Measurements from ENCODE around the gene TMCC1.
A peak's percentile ranks its signal among the peaks of the same experiment; 100 is the strongest.
"Not testable (repeated sequence)": the region's sequence is repeated elsewhere in the genome, so short reads cannot be mapped to it uniquely, and the experiment has no call there.

TMCC1 gene

GRCh38 chr3:129892486-129892856 is 1.0 kb downstream of the TMCC1 start:
- peak; percentile 32 for DNase-seq

- no peak for DNase-seq
Observed at GRCh38 chr3:129890891-129891290, 2.6 kb downstream of the TMCC1 start.

DNA sequence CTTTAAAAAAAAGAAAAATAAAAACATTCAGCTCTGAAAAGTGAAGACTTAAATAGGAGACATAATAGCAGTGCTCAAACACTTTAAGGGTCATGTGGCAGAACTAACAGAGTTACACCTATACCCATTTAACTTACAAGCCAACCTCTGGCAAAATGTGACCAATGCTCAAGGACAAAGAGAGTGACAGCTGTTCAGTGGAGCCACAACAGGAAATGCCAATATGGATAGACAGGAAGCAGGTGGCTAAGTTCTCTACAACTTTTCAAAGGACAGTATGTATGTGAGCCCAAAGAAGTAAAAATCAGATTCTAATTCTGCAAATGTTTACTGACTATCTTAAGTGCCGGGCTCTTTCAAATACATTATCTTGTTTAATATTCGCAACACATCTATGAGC is 3.4 kb downstream of the TMCC1 start:
- DNase-seq = no peak

DNA sequence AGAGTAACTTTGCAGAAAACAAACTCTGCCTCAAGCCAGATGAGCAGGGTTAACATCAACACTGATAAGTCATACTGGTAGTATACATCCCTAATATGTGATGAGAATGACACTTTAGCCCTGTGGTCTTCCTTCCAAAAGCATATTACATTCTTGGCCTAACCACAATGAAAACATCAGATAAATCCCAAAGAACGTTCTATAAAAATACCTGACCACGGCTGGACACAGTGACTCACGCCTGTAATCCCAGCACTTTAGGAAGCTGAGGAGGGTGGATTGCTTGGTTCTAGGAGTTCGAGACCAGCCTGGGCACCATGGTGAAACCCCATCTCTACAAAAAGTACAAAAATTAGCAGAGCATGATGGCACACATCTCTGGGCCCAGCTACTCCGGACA is 4.7 kb downstream of the TMCC1 start:
- no peak for DNase-seq

GRCh38 chr3:129881261-129881660 is 12.2 kb downstream of the TMCC1 start:
- no peak for DNase-seq

DNA sequence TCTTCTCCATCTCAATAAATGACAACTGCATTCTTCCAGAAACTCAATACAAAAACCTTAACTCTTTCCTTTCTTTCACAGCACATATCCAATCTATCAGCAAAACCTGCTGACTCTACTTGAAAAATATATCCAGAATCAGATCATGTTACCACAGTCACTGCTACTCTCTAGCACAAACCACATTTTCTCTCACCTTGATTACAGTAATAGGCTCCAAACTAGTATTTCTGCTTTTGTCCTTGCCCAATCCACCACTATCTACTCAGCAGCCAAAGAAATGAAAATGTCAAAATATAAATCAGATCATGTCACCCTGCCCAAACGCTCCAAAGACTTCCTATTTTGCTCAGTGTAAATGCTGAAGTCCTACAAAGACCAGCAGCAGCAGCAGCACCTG is 15.2 kb downstream of the TMCC1 start:
- no peak for DNase-seq

DNA sequence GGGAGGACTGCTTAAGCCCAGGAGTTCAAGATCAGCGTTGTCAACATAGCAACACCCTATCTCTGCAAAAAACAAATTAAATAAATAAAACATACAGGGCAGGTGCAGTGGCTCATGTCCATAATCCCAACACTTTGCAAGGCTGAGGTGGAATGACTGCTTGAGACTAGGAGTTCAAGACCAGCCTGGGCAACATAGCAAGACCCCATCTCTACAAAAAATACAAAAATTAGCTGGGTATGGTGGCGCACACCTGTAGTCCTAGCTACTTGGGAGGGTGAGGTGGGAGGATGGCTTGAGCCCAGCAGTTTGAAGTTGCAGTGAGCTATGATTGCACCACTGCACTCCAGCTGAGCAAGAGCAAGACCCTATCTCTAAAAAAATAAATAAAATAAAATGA is 19.0 kb downstream of the TMCC1 start:
- DNase-seq = not testable (repeated sequence)

- no peak for DNase-seq
Observed at GRCh38 chr3:129868912-129869311, 24.6 kb downstream of the TMCC1 start.

DNA sequence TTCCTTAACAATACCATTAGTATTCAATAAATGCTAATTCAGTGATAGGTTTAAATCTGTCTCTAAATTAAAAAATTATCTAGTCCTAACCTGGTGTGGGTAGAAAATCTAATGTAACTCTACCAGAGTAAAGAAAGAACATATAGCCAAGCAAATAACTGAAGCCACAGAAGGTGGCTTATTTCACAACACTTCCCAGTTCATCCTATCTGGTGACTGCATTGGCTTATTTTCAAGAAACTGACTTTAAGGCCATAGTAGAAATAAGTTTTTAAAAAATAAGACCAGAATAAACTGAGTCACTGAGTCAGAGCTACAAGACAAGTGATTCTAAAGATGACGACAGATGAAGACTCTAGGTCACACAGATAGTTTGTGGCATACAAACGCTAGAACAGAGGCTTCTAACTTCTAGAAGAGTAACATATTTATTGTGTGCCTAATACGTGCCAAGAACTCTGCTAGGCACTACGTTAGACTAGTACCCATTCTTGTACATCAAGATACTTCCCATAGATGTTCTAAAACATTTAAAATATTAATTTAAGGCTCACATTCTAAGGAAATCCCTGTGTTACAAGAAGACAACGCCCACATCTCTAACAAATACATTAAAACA is 25.9 kb downstream of the TMCC1 start:
- no peak for DNase-seq

- no peak for DNase-seq
Observed at GRCh38 chr3:129865806-129866205, 27.7 kb downstream of the TMCC1 start.

DNA sequence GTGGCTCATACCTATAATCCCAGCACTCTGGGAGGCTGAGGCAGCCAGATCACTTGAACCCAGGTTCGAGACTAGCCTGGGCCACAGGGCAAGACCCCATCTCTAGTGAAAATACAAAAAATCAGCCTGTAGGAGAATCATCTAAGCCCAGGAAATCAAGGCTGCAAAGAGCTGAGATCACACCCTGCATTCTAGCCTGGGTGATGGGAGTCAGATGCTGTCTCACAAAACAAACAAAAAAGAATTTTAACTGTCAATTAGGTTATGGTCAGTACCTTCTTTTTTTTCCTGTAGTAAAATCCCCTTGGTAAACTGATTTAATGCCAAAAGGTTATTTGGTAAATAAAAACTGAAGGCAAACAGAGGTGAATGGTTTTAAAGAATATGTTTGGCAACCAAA is 29.0 kb downstream of the TMCC1 start:
- no peak for DNase-seq

DNA sequence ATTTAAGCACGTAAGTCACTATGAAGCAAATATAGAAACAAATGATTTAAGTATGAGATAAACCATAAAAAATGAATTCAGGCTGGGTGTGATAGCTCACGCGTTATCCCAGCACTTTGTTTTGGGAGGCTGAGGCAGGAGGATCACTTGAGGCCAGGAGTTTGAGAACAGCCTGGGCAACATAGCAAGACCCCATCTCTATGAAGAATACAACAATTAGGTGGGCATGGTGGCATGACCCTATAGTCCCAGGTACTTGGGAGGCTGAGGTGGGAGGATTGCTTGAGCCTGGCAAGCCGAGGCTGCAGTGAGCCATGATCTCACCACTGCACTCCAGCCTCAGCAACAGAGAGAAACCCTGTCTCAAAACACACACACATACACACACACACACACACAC is 34.2 kb downstream of the TMCC1 start:
- DNase-seq = no peak

DNA sequence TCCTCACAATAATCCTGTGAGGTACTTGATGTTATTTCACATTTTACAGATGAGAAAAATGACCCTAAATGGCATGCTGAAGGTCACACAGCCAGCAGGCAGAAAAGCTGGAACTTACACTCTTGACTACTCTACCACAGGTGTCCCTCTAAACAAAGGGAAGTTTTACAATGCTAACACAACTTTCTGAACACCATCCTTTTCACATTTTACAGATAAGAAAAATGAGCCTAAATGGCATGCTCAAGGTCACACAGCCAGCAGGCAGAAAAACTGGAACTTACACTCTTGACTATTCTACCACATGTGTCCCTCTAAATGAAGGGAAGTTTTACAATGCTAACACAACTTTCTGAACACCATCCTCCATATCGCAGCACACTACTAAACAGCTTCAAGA is 35.6 kb downstream of the TMCC1 start:
- no peak for DNase-seq

DNA sequence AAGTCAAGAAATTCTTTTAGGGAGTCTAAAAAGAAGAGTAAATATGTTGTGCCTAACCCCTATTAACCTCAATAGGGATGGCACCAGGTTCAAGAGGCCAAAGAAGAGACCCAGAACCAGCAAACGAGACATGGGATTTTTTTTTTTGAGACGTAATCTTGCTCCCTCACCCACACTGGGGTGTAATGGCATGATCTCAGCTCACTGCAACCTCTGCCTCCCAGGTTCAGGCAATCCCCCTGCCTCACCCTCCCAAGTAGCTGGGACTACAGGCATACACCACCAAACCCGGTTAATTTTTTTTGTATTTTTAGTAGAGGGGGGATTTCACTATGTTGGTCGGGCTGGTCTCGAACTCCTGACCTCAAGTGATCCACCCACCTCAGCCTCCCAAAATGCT is 36.7 kb downstream of the TMCC1 start:
- not testable (repeated sequence) for DNase-seq

DNA sequence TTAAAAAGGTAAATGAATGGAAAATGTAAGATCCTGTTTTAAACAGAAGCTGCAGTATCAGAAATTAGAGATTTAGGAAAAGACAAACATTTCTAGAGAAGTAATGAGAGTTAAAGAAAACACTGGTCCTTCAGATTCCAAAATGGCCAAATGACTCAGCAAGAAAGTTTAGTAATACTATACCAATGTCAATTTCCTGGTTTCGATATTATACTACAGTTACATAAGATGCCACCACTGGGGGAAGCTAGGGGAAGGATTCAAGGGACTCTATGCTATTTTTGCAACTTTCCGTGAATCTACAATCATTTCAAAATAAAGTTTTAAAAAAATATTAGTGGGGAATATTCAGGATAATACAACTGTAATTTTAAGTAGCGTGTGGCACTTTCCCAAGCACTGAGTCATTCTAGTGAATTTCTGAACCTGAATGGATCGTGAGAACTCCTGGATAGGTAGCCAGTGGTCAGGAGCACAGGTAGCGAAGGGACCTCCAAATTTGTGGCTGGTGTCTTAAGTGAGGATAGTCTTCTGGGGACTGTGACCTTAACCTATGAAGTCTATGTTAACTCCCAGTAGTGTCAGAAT is 37.6 kb downstream of the TMCC1 start:
- DNase-seq = no peak

DNA sequence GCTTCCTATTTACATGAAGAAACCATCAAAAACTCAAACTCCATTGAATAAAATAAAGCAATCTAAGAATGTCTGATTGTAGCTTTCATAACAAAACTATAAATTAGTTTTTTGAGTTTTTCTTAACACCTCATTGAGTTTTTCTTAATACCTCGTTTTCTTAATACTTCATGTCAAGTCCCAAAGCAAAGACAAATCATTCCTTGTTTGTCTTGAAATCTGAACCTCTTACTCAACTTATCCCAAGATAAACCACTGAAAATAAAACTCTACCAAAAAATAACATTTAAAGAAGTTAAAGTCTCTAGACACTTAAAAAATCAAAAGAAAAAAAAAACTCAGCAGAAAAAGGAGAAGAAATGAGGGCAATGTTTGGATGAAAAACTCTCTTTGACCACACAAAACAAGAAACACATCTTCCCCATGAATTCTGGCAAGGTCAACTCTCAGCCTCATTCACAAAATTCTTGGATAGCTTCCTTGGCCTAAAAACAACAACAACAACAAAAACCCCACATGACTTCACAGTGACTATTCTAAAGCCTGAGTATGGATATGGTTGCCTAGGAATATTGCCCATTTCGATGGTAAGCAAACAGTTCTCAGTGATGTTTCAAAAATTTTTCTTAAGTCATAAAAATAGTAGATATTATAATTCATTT is 38.2 kb downstream of the TMCC1 start:
- no peak for DNase-seq

DNA sequence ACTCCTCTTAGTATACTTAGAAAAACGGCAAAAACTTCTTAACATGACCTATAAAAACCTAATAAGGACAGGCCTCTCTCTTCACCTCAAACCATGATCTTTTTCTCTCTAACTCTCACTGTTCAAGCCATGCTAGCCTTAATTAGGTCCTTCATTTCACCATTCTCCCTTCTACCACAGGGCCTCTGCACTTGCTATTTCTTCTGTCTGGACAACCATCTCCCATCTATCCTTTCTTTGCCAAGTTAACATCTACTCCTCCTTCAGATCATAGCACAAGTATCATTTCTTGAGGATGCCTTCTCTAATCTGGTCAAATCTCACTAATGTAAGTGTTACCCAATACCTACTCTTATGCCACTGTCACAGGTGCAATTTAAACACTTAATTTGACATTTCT is 39.1 kb downstream of the TMCC1 start:
- DNase-seq = no peak

DNA sequence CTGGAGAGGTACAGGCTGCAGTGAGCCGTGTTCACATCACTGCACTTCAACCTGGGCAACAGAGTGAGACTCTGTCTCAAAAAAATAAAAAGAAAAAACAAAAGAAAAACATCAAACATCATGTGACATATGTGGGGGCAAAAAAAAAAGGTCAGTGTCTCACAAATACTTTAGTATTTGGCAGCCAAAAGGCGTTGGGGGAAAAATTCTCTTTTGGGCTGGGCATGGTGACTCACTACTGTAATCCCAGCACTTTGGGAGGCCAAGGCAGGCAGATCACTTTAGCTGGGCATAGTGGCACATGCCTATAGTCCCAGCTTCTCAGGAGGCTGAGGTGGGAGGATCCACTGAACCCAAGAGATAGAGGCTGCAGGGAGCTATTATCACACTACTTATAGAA is 47.6 kb downstream of the TMCC1 start:
- no peak for DNase-seq

- DNase-seq = no peak
Observed at GRCh38 chr3:129840707-129841360, 52.7 kb downstream of the TMCC1 start.

DNA sequence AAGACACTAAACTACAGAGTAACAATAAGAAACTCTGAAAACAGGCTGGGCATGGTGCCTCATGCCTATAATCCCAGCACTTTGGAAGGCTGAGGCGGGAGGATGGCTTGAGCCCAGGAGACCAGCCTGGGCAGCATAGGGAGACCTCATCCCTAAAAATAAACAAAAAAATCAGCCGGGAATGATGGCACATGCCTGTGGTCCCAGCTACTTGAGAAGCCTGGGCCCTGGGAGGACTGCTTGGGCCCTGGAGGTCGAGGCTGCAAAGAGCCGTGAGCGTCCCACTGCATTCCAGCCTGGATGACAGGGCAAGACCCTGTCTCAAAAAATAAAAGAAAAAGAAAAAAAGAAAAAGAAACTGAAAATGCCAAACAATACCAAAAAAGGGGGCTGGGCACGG is 55.4 kb downstream of the TMCC1 start:
- no peak for DNase-seq

DNA sequence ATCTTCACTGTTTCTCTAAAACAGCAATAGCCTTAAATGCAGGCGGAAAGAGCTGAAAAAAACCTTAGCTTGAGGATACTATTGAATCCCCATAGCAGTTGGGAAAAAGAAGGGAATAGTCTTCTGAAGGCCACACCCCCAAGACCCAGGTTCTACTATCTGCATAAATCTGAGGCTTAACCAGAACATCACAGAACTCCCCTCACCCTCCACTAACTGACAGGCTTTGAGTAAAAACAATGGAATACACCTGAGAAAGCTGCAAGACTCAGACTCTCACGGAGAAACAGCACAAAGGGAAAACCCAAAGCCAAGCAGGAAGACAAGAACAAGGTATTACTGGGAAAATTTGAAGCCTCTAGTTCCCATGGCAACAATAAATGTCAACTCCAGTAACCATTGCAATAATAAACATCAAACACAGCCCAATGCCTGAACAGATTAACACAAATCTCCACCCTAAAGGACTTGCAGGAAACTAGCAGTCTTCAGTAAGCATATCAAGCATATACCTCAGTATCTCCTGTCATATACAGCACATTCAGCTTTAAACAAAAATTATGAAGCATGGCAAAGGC is 56.4 kb downstream of the TMCC1 start:
- DNase-seq = no peak

DNA sequence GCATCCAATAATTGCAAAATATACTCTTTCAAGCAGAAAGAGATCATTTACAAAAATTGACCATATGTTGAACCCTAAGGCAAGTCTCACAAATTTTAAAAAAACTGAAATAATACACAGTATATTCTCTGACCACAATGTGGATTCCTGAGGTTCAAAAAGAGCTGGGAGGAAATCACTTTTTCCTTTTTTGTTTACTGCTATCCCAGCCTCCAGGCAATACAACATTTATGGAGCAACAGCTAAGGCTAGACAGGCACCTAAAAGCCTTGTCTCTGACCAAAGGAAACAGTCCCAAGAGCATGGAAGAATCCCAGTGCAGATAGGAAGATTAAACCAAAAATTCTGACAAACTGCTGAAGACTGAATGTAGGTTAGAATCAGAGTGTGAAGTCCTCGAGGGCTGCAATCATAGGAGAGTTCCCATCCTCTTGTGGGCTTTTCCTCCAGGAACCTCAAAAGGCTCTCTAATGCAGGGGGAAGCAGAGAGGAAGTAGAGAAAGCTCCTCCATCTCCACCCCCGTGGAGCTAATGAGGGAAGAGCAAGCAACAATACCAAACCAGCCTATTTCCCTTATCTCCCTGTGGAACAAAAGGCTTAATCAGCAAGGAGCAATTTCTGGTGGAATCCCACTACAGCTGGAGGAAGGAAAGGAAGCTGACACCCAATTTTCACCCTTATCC is 57.0 kb downstream of the TMCC1 start:
- no peak for DNase-seq

- DNase-seq = no peak
Observed at GRCh38 chr3:129835198-129835597, 58.3 kb downstream of the TMCC1 start.

Measured in activated CD8-positive, alpha-beta memory T cell treated with anti-CD3 and anti-CD28 coated beads, Interleukin-2, amount 50 U/mL, for 4 hours (primary cell).